Stimulated activated CD8-positive, alpha-beta memory T cell treated with anti-CD3 and anti-CD28 coated beads, Interleukin-15, amount 100 ng/mL, for 24 hours (primary cell): ENCODE results near the gene CPNE4.
"Not testable (repeated sequence)": the region's sequence is repeated elsewhere in the genome, so short reads cannot be mapped to it uniquely, and the experiment has no call there.

Experiments
- DNase-seq: peaks from one replicate; pipeline ENCODE4 v3.0.0-alpha.2; 2020; ENCODE audit warnings: low read depth

The CPNE4 gene

GRCh38 chr3:132034486-132035464 is at the start of gene CPNE4:
TSS of gene CPNE4 (minus strand) at chr3:132035014.
- peak; percentile 39 for DNase-seq

- DNase-seq = no peak
These were observed 48.9 kb upstream of the CPNE4 start for GRCh38 chr3:132083583-132084279.

DNA sequence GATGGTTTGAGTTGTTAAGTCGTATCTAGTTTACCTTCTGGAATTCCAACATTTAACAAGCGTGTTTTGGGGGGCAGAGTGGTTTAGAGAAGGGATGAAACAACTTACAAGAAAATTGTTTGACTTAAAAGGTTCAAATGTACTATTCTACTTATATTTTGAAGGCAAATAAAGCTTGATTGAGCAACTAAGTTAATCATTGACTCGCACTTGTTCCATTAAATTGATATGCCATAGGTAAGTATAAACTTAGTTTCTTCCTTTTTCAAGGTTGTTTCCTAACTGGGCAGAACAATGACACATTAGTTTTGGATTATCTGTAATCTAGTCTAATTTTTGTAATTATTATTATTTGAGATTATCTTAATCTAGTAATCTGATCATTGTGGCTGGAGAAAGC is 48.3 kb upstream of the CPNE4 start:
- DNase-seq = no peak

DNA sequence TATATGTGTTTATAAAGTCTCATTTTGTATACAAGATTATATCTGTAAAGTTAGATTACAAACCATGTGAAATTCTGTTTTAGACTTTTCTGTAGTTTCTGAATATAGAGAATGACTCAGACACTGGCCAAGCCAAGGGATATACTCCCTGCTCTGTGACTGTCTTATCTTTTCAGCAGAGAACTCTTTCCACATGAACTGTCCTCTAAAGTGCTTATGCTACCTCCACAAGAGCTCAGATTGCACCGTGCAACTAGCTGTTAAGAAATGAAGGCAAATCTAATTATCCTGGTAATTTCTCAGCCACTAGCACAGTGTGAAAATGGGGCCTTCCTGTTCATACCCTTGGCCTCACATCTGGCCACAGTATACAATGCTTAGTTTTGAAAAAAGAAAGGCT is 44.3 kb upstream of the CPNE4 start:
- DNase-seq = no peak

- DNase-seq = no peak
These were observed 39.0 kb upstream of the CPNE4 start for GRCh38 chr3:132073771-132074170.

- DNase-seq = no peak
These were observed 36.2 kb upstream of the CPNE4 start for GRCh38 chr3:132071043-132071442.

DNA sequence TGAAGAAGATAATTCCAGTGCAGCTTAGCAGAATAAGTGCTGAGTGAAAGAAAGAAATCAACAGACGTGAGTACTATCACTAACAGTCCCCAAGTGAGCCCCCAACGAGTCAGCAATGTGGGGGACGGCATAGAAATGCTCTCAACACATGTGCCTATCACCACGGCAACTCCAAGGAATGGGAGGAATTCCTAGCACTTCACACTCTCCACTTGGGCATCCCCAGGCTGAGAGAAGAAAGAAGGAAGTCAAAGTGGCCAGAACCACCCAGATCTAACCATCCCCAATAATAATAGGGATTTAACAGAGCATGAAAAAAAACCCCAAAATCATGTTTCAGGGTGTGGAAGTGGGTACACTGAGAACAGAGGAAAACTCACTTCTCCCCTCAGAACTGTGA is 29.3 kb upstream of the CPNE4 start:
- DNase-seq = no peak

GRCh38 chr3:132062535-132062934 is 27.7 kb upstream of the CPNE4 start:
- DNase-seq = no peak

DNA sequence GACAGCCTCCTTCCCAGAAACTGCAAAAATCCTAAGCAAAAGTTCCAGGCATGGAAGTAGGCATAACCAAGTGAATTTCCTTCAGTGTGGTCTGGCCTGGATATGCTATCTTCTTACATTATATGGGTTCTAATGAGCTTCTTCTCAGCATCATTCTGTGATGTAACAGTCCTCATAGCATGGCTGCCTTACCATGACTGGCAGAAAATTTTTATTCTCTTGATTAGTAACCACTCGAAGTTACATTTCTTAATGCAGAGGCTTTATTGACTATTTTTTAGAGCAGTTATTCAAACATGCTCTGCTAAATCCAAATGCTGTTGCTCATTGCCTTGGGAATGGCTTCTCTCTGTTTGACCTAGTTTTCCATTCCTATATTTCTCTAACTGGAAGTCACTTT is 21.1 kb upstream of the CPNE4 start:
- no peak for DNase-seq

- DNase-seq = no peak
These were observed 12.4 kb upstream of the CPNE4 start for GRCh38 chr3:132047209-132047608.

- DNase-seq = not testable (repeated sequence)
These were observed 10.1 kb upstream of the CPNE4 start for GRCh38 chr3:132044874-132045273.

- no peak for DNase-seq
These were observed 7.9 kb upstream of the CPNE4 start for GRCh38 chr3:132042681-132043080.

- DNase-seq = no peak
These were observed 3.5 kb upstream of the CPNE4 start for GRCh38 chr3:132038198-132038825.

- DNase-seq = no peak
These were observed 2.8 kb upstream of the CPNE4 start for GRCh38 chr3:132037581-132037980.

GRCh38 chr3:132037056-132037455 is 2.2 kb upstream of the CPNE4 start:
- no peak for DNase-seq

DNA sequence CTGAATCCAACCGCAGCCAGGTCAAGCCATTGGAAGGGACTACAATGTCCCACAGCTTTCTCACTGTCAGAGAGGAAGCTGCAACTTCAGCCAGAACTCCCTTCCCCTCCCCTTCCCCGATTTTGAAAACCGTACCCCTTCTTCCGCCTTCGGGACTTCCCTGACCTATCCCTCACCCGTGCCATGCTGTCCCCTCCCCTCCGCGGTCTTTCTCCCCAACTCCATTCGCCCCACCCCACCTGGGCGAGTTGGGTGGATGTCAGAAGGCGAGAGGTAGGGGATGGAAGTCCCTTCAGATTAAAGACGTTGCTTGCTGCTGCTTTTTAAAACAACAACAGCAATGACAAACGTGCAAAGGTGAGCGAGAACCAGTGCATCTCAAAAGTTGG is 723 bp downstream of the CPNE4 start:
- no peak for DNase-seq

DNA sequence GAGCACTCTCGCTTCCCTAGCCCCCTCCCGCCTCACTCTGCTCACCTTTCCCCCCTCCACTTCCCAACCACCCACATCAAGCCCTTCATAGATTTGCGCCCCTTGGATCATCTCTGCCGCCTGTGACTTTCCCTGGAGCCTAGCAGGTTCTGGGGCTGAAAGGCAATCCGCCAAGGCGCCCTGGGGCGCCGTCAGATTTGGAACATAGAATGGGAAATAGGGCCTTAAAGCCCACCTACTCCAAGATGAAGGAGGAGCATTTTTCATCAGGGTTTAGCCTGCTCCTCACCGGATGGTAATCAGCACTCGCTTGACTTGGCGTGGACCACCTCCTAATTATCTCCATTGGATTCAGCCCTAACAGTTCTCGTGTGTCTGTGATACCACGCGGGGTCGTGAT is 1.3 kb downstream of the CPNE4 start:
- no peak for DNase-seq

GRCh38 chr3:132032959-132033358 is 1.9 kb downstream of the CPNE4 start:
- no peak for DNase-seq

DNA sequence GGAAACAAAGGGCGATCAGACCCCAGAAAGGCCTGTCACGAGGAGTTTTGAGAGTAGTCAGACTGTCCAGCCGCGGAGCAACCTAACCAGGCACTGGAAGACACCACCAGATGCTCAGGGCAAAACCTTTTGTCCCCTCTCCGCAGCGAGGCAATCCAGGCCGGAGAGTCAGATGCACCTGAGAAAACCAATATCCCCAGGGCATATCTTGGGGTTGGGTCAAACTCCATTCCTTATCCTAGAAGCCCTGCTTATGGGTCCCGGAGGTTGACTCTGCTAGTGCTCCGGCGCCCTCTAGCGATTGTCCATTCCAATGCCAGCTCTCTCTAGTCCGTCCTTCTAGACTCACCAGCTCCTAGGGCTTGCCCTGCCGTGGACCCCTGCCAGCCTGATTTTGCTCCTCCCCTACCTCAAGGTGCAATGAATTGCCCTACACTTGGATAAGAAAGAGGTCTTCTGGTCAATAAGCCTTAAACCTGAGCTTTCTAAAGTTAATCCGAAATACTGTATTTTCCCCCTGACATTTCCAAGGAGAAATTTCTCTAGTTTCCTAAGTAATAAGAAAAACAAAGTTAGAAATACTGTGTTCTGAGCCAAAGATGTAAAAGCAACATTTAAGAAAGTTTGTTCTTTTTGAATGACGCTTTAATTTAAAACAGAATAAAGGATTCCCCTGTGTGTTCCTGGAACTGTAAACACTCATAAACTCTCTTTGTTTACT is 5.5 kb downstream of the CPNE4 start:
- peak; percentile 21 for DNase-seq

DNA sequence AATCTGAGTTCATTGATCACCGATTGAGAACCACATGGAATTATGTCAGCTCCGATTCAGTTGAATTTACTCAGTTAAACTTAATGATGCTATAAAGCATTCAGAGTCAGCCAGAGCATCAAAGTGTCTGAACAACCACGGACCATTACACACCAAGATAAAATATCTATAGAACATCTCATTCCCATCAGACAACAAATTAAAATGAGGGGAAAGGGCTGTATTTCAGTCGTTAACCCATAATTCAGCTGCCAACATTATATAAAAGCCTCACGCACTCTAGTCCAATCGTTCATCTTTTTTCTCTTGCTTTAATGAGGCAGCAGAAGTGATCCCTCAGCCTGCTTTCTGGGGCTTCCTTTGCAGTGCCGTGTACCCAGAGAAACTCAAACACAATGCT is 11.9 kb downstream of the CPNE4 start:
- no peak for DNase-seq

DNA sequence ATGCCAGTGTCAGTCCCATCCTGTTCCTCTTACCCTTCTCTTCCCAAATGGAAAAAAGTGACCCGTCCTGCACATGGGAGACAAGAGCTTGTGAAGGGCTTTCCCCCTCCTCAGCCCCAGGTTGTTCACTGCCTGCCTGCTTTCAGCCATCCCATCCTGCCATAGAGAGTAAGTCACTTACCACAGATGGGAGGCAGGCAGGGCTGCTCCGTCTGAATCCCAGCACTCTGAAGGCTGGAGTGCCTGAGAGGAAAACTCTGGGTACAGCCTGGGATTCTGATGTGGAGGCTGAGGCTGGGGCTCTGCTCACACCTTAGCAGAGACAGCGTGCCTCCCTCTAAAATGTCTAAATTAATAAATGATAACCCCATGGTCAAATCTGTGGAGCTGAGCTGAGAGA is 14.8 kb downstream of the CPNE4 start:
- no peak for DNase-seq

- no peak for DNase-seq
These were observed 17.7 kb downstream of the CPNE4 start for GRCh38 chr3:132017137-132017536.
